GM21390 (cell line): ENCODE results near the gene FGGY.
A peak's percentile ranks its signal among the peaks of the same experiment; 100 is the strongest.
"Not testable (repeated sequence)": the region's sequence is repeated elsewhere in the genome, so short reads cannot be mapped to it uniquely, and the experiment has no call there.

Experiments
- ATAC-seq: cut with Tn5 transposase; IDR thresholded peaks from one replicate; pipeline ENCODE4 v1.9.1; 2021; ENCODE audit not compliant: unreplicated experiment

Gene FGGY

GRCh38 chr1:59296358-59297256, at the start of gene FGGY:
Gene FGGY, plus strand, starts transcription at chr1:59297094. Its CDS starts 24,456 bp downstream, at chr1:59321550.
- peak; percentile 96 for ATAC-seq

GRCh38 chr1:59248758-59249157, 48.1 kb upstream of the FGGY start:
- no peak for ATAC-seq

GRCh38 chr1:59249396-59250137, 47.3 kb upstream of the FGGY start:
- ATAC-seq, result no peak

GRCh38 chr1:59251061-59251460, 45.8 kb upstream of the FGGY start:
- not testable (repeated sequence) for ATAC-seq

GRCh38 chr1:59256429-59256828, 40.5 kb upstream of the FGGY start:
- not testable (repeated sequence) for ATAC-seq

- no peak for ATAC-seq
These were observed 38.4 kb upstream of the FGGY start for GRCh38 chr1:59258412-59259032.

- no peak for ATAC-seq
These were observed 35.4 kb upstream of the FGGY start for GRCh38 chr1:59261537-59261936.

- no peak for ATAC-seq
These were observed 34.3 kb upstream of the FGGY start for GRCh38 chr1:59262631-59263030.

- no peak for ATAC-seq
These were observed 33.8 kb upstream of the FGGY start for GRCh38 chr1:59263111-59263510.

GRCh38 chr1:59265622-59266021, 31.3 kb upstream of the FGGY start:
- no peak for ATAC-seq

GRCh38 chr1:59266180-59266926, 30.5 kb upstream of the FGGY start:
- peak; percentile 83 for ATAC-seq

GRCh38 chr1:59266927-59267293, 30.0 kb upstream of the FGGY start:
- ATAC-seq, result peak; percentile 62

- ATAC-seq, result no peak
These were observed 28.5 kb upstream of the FGGY start for GRCh38 chr1:59268406-59268805.

GRCh38 chr1:59271561-59272260, 25.2 kb upstream of the FGGY start:
- no peak for ATAC-seq

GRCh38 chr1:59272507-59272906, 24.4 kb upstream of the FGGY start:
- peak; percentile 60 for ATAC-seq

GRCh38 chr1:59276439-59276851, 20.4 kb upstream of the FGGY start:
- no peak for ATAC-seq

GRCh38 chr1:59278780-59279354, 18.0 kb upstream of the FGGY start:
- no peak for ATAC-seq

- ATAC-seq, result no peak
These were observed 17.2 kb upstream of the FGGY start for GRCh38 chr1:59279645-59280044.

- no peak for ATAC-seq
These were observed 13.9 kb upstream of the FGGY start for GRCh38 chr1:59282951-59283350.

GRCh38 chr1:59285691-59286090, 11.2 kb upstream of the FGGY start:
- no peak for ATAC-seq
